ENCODE results near the gene KANSL3.
A peak's percentile ranks its signal among the peaks of the same experiment; 100 is the strongest.

The KANSL3 gene

DNA sequence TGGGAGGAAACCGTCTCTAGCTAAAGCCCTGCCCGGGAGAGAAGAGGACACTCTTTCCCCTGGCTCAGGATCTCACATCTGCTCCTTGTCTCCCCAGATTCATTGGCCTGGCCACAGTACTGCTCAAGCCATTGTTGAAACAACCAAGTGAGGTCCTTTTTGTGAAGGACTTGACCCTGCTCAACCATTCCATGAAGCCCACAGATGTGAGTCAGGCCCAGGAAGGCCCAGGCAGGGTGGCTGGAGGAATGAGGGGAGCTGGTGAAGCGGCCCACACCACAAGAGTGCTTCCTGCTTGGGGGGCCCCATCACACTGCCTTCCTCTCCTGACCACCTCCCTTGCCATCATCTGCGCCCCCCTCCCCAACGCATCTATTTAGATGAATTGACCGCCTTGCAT, 9.6 kb upstream of the KANSL3 start:
- no peaks in the 10 kb centered on the region for H3K36me3 Mint-ChIP-seq (ENCODE audit: low read depth)
- H3K27ac Mint-ChIP-seq, result no peak overlapping the region
- H3K4me1 Mint-ChIP-seq, result peaks cover 3% of the 10 kb centered on the region
- no peak for TF ChIP-seq CTCF (IDR thresholded peaks at IDR 0.05; ENCODE audit: unreplicated experiment in 3 of 3)
- no peaks in the 10 kb centered on the region for H3K9me3 Mint-ChIP-seq
- peaks cover 7% of the 10 kb centered on the region for H3K27me3 Mint-ChIP-seq (ENCODE audit: low read depth)
- H3K4me3 Mint-ChIP-seq, result no peak overlapping the region

DNA sequence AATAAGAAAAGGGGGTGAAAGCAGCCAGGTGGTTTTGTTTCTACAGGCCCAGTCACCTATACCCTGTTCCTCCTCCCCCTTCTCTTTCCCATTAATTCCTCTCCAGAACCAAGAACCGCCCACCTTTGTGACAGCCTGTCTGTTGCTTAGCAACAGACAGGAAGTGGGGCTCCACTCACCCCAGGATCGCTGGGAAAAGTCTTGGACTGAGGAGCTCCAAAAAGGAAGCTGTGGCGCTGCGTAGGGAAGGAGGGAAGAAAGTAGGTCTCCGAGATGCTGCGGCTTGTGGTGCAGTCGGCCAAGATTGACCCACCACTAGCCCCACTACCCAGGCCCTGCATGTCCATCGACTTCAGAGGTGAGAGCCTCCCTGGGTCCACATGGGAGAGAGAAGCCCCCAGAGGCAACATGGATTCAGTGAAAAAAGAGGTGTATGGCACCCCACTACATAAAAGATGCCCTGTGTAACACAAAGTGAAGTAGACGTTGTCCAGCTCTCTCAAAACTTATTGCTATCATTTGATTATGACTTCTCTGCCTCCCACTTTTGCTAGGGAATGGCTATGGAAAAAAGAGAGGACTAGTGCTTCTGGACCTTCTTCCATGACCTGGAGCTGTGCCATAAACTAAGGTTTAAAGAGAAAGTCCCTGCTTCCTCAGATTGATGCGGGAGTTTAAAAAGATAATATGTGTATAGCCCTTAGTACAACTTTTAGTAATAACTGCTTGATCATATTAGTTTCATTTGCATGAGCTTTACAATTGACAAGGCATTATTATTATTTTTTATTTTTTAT, 4.7 kb upstream of the KANSL3 start, which contains the start of gene FER1L5:
TSS of gene FER1L5 (plus strand) at position 201 of the 797 bp plus-strand sequence. CDS start at position 274, 73 bp downstream.
- H3K4me3 Mint-ChIP-seq, result peak within 1 kb of the TSS; percentile 85 to 90 (median 86)
- no peak for TF ChIP-seq CTCF (IDR thresholded peaks at IDR 0.05; ENCODE audit: unreplicated experiment in 3 of 3)
- H3K27me3 Mint-ChIP-seq (ENCODE audit: low read depth), result peaks cover 4% of the 10 kb centered on the region
- H3K9me3 Mint-ChIP-seq, result no peaks in the 10 kb centered on the region
- peak within 1 kb of the TSS; percentile 95 to 98 (median 97) for H3K27ac Mint-ChIP-seq
- peaks cover 7% of the 10 kb centered on the region for H3K4me1 Mint-ChIP-seq
- no peaks in the 10 kb centered on the region for H3K36me3 Mint-ChIP-seq (ENCODE audit: low read depth)

GRCh38 chr2:96637385-96638143, 548 bp downstream of the KANSL3 start:
- TF ChIP-seq CTCF (IDR thresholded peaks at IDR 0.05; ENCODE audit: unreplicated experiment in 3 of 3), result no peak
- Mint-ChIP-seq H3K27ac (peak overlapping the region; percentile 80 to 93 (median 88)), H3K27me3 (ENCODE audit: low read depth) (no peaks in the 10 kb centered on the region), H3K4me1 (peaks cover 27% of the 10 kb centered on the region), H3K36me3 (ENCODE audit: low read depth) (peaks cover 18% of the 10 kb centered on the region), H3K4me3 (peak overlapping the region; percentile 91 to 98 (median 94)), H3K9me3 (no peaks in the 10 kb centered on the region)

- H3K27ac Mint-ChIP-seq, result peak overlapping the region; percentile 80 to 88 (median 84)
- peaks cover 26% of the 10 kb centered on the region for H3K36me3 Mint-ChIP-seq (ENCODE audit: low read depth)
- peaks cover 25% of the 10 kb centered on the region for H3K4me1 Mint-ChIP-seq
- no peak for TF ChIP-seq CTCF (IDR thresholded peaks at IDR 0.05; ENCODE audit: unreplicated experiment in 3 of 3)
- peak overlapping the region; percentile 91 to 98 (median 94) for H3K4me3 Mint-ChIP-seq
- H3K9me3 Mint-ChIP-seq, result no peaks in the 10 kb centered on the region
- H3K27me3 Mint-ChIP-seq (ENCODE audit: low read depth), result no peaks in the 10 kb centered on the region
Observed at GRCh38 chr2:96636551-96637171, 1.5 kb downstream of the KANSL3 start.

- peaks cover 25% of the 10 kb centered on the region for H3K4me1 Mint-ChIP-seq
- H3K36me3 Mint-ChIP-seq (ENCODE audit: low read depth), result peaks cover 52% of the 10 kb centered on the region
- no peak overlapping the region for H3K27ac Mint-ChIP-seq
- H3K9me3 Mint-ChIP-seq, result no peaks in the 10 kb centered on the region
- no peak overlapping the region for H3K4me3 Mint-ChIP-seq
- H3K27me3 Mint-ChIP-seq (ENCODE audit: low read depth), result no peaks in the 10 kb centered on the region
- TF ChIP-seq CTCF (IDR thresholded peaks at IDR 0.05; ENCODE audit: unreplicated experiment in 3 of 3), result no peak
Observed at GRCh38 chr2:96633641-96634040, 4.5 kb downstream of the KANSL3 start.

Measured in nephron (organoid).